ENCODE results near the gene PCBP3.

- no peak for TF ChIP-seq SP1 (IDR thresholded peaks at IDR 0.05; ENCODE audit: low read depth, low read length)
- TF ChIP-seq, protein P1, sequence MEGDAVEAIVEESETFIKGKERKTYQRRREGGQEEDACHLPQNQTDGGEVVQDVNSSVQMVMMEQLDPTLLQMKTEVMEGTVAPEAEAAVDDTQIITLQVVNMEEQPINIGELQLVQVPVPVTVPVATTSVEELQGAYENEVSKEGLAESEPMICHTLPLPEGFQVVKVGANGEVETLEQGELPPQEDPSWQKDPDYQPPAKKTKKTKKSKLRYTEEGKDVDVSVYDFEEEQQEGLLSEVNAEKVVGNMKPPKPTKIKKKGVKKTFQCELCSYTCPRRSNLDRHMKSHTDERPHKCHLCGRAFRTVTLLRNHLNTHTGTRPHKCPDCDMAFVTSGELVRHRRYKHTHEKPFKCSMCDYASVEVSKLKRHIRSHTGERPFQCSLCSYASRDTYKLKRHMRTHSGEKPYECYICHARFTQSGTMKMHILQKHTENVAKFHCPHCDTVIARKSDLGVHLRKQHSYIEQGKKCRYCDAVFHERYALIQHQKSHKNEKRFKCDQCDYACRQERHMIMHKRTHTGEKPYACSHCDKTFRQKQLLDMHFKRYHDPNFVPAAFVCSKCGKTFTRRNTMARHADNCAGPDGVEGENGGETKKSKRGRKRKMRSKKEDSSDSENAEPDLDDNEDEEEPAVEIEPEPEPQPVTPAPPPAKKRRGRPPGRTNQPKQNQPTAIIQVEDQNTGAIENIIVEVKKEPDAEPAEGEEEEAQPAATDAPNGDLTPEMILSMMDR (IDR thresholded peaks at IDR 0.05; ENCODE audit: control extremely low read depth in 1 of 3, insufficient read depth in 1 of 3, low read depth in 1 of 3, low read length in 3 of 3) = no peak
- no peak for TF ChIP-seq TAF1 (IDR thresholded peaks at IDR 0.05; ENCODE audit: low read depth, low read length)
- TF ChIP-seq GABPA (IDR thresholded peaks at IDR 0.05; ENCODE audit: borderline replicate concordance, insufficient read depth, low read length) = no peak
- TF ChIP-seq EGR1 (IDR thresholded peaks at IDR 0.05; ENCODE audit: borderline replicate concordance, low read depth, low read length) = no peak
- no peak for TF ChIP-seq KDM1A (IDR thresholded peaks at IDR 0.05; ENCODE audit: borderline replicate concordance, low read length)
- TF ChIP-seq CBX5 (IDR thresholded peaks at IDR 0.05; ENCODE audit: low read depth, low read length) = no peak
- TF ChIP-seq CBX8 (IDR thresholded peaks at IDR 0.05; ENCODE audit: borderline replicate concordance, low read depth, low read length) = no peak
These were observed 125.8 kb downstream of the PCBP3 start for GRCh38 chr21:45769294-45769693.
